Measurements from ENCODE around the gene TEX54. TPM values are rescaled to one million over a fixed set of nuclear protein-coding genes. Genes with fewer than 3 reads are reported as not detected.

TEX54 gene
- polyA plus RNA-seq, 2 of the 4 experiments (the other 2 are of a cell fraction), result not detected

GRCh38 chr11:62880803-62881578, 48.4 kb upstream of the TEX54 start, which contains the start of gene SLC3A2:
Gene SLC3A2, plus strand, starts transcription at chr11:62880896. Its CDS starts 128 bp downstream, at chr11:62881024.
- no peaks in the 10 kb centered on the region for H3K9me3 ChIP-seq
- ATAC-seq (peak; percentile 85 to 94), FAIRE-seq (no peak), DNase-seq (ENCODE audit: low read depth in 1 of 2, low spot score in 1 of 2) (peak; percentile 86 to 88)
- H3K4me3 ChIP-seq, result peak within 1 kb of the TSS; percentile 89
- H3K4me1 ChIP-seq, result peaks cover 47% of the 10 kb centered on the region
- peak within 1 kb of the TSS; percentile 95 for H3K4me2 ChIP-seq
- 3% methylated on average over 38 of the region's 69 CpGs for WGBS (ENCODE audit: missing lambda C conversion rate)
- ChIA-PET POLR2A (interaction anchor here (0.5 to 3.2 kb wide), 17 partner anchors 9 to 791 kb away, joined by 3 to 48 read pairs (median 6); partner anchors contain the start of genes HNRNPUL2, POLR2G, STX5 and TEX54), CTCF (interaction anchor here (0.6 to 6.1 kb wide), 10 partner anchors 8 to 802 kb away, joined by 3 to 42 read pairs (median 4); no protein-coding TSS in a partner anchor)
- peak within 1 kb of the TSS; percentile 97 to 100 for H3K27ac ChIP-seq
- TF ChIP-seq FOSL2 (IDR thresholded peaks at IDR 0.05), result no peak
- no peak for TF ChIP-seq FOSL2 (CRISPR knock-in tag; IDR thresholded peaks at IDR 0.05)
- TF ChIP-seq HOXB13 (CRISPR knock-in tag; IDR thresholded peaks at IDR 0.05; ENCODE audit: low read depth), result no peak
- TF ChIP-seq ATOH8 (CRISPR knock-in tag; IDR thresholded peaks at IDR 0.05; ENCODE audit: low read depth), result no peak
- TF ChIP-seq SREBF2 (IDR thresholded peaks at IDR 0.05), result no peak
- TF ChIP-seq NR3C1 (IDR thresholded peaks at IDR 0.05), result no peak
- TF ChIP-seq HMGXB4 (CRISPR knock-in tag; IDR thresholded peaks at IDR 0.05; ENCODE audit: borderline replicate concordance), result no peak; the same call in 1 of the 2 replicates
- no peak for TF ChIP-seq JUNB (IDR thresholded peaks at IDR 0.05)
- TF ChIP-seq HOXA7 (CRISPR knock-in tag; IDR thresholded peaks at IDR 0.05), result no peak
- TF ChIP-seq RAD21 (conservative IDR thresholded peaks at IDR 0.05 in 1 of 2, IDR thresholded peaks at IDR 0.05 in 1 of 2), result peak; percentile 25 to 47; a peak in 4 of 5 replicates
- TF ChIP-seq ESRRA (IDR thresholded peaks at IDR 0.05; ENCODE audit: borderline replicate concordance, low read length), result no peak
- no peak for TF ChIP-seq MAZ (IDR thresholded peaks at IDR 0.05; ENCODE audit: borderline replicate concordance, low read depth, low read length)
- TF ChIP-seq GATA3 (IDR thresholded peaks at IDR 0.05; ENCODE audit: borderline replicate concordance), result no peak
- TF ChIP-seq E2F6 (IDR thresholded peaks at IDR 0.05; ENCODE audit: borderline replicate concordance, low read depth), result peak; percentile 75
- 0 out of 2 replicates have a peak, but pooled peaks have one; percentile 13 for TF ChIP-seq TFCP2L1 (CRISPR knock-in tag; IDR thresholded peaks at IDR 0.05)
- no peak for TF ChIP-seq ZFP36 (IDR thresholded peaks at IDR 0.05; ENCODE audit: borderline replicate concordance, partially characterized antibody)
- TF ChIP-seq FOXS1 (CRISPR knock-in tag; IDR thresholded peaks at IDR 0.05), result no peak
- peak; percentile 74 for TF ChIP-seq CTCF (IDR thresholded peaks at IDR 0.05)
- no peak for TF ChIP-seq EP300 (IDR thresholded peaks at IDR 0.05)
- no peak for TF ChIP-seq POLR2AphosphoS2 (conservative IDR thresholded peaks at IDR 0.05; ENCODE audit: low read length)
- no peak for TF ChIP-seq ZSCAN20 (CRISPR knock-in tag; IDR thresholded peaks at IDR 0.05)
- TF ChIP-seq NPAS2 (CRISPR knock-in tag; IDR thresholded peaks at IDR 0.05; ENCODE audit: borderline replicate concordance), result no peak
- TF ChIP-seq EHF (CRISPR knock-in tag; IDR thresholded peaks at IDR 0.05), result 0 out of 2 replicates have a peak, but pooled peaks have one; percentile 52
- TF ChIP-seq EHMT2 (IDR thresholded peaks at IDR 0.05; ENCODE audit: low read depth), result no peak
- TF ChIP-seq ELK1 (IDR thresholded peaks at IDR 0.05; ENCODE audit: low read depth, low read length), result no peak
- no peak; the same call in none of the 2 replicates for TF ChIP-seq REST (IDR thresholded peaks at IDR 0.05)
- TF ChIP-seq HES2 (IDR thresholded peaks at IDR 0.05), result no peak
- no peak for TF ChIP-seq KDM1A (IDR thresholded peaks at IDR 0.05; ENCODE audit: low read depth)
